Endothelial cell of hepatic sinusoid (primary cell): ENCODE results near the gene ZNRD2.
"Not testable (repeated sequence)": the region's sequence is repeated elsewhere in the genome, so short reads cannot be mapped to it uniquely, and the experiment has no call there.

Experiments
- in situ Hi-C: cut with HindIII; loops from 2 replicates; pipeline ENCODE4 v1.10.0; 2017; ENCODE audit warnings: low sequenced_read_pairs

The ZNRD2 gene

GRCh38 chr11:65569973-65570918 lies at the start of gene ZNRD2:
Gene ZNRD2 (plus strand): TSS chr11:65570477. CDS start chr11:65570492, 15 bp downstream.
- in situ Hi-C loops: loop anchor here (5.0 kb wide), 1 partner anchor 32 kb away; no protein-coding TSS in a partner anchor

GRCh38 chr11:65521777-65522521 lies 48.3 kb upstream of the ZNRD2 start:
- in situ Hi-C loops: not testable (repeated sequence)

GRCh38 chr11:65522718-65523630 lies 47.3 kb upstream of the ZNRD2 start:
- in situ Hi-C loops: not testable (repeated sequence)

GRCh38 chr11:65523631-65523968 lies 46.7 kb upstream of the ZNRD2 start:
- in situ Hi-C loops: not testable (repeated sequence)

- in situ Hi-C loops: no loop called here
Measured at GRCh38 chr11:65524014-65524740, 46.1 kb upstream of the ZNRD2 start.

GRCh38 chr11:65524741-65525545 lies 45.3 kb upstream of the ZNRD2 start, which contains the start of gene SCYL1:
Gene SCYL1 (plus strand): TSS chr11:65525083. CDS start chr11:65525154, 71 bp downstream.
- in situ Hi-C loops: no loop called here

- in situ Hi-C loops: no loop called here
Measured at GRCh38 chr11:65525546-65526480, 44.5 kb upstream of the ZNRD2 start.

GRCh38 chr11:65526744-65527143 lies 43.5 kb upstream of the ZNRD2 start:
- in situ Hi-C loops: no loop called here

GRCh38 chr11:65528819-65529350 lies 41.4 kb upstream of the ZNRD2 start:
- in situ Hi-C loops: no loop called here

GRCh38 chr11:65529475-65530156 lies 40.7 kb upstream of the ZNRD2 start:
- in situ Hi-C loops: no loop called here

- in situ Hi-C loops: no loop called here
Measured at GRCh38 chr11:65530157-65530496, 40.1 kb upstream of the ZNRD2 start.

- in situ Hi-C loops: no loop called here
Measured at GRCh38 chr11:65532388-65533064, 37.8 kb upstream of the ZNRD2 start.

GRCh38 chr11:65535102-65535501 lies 35.2 kb upstream of the ZNRD2 start:
- in situ Hi-C loops: no loop called here

GRCh38 chr11:65536412-65537295 lies 33.6 kb upstream of the ZNRD2 start:
- in situ Hi-C loops: no loop called here

- in situ Hi-C loops: no loop called here
Measured at GRCh38 chr11:65537296-65537597, 33.0 kb upstream of the ZNRD2 start.

- in situ Hi-C loops: no loop called here
Measured at GRCh38 chr11:65537620-65538231, 32.6 kb upstream of the ZNRD2 start.
